DND-41 (cell line): Measurements from ENCODE around the gene PSMG3.

Experiments
- ATAC-seq: fragments of 200-7000 bp; cut with Tn5 transposase; 3 replicates; pipeline ENCODE4 v1.9.1; 2021; ENCODE audit warnings: low read depth; ENCODE audit not compliant: insufficient read depth
- DNase-seq: peaks from one replicate; pipeline ENCODE4 v3.0.0-alpha.2; 2020
- H2AFZ ChIP-seq: 2 replicates; pipeline ENCODE4 v1.6.0; 2012; ENCODE audit warnings: low read depth, low read length
- H3K27ac ChIP-seq: 2 replicates; pipeline ENCODE4 v1.5.1; 2012; ENCODE audit warnings: low read length, inconsistent platforms
- H3K27me3 ChIP-seq: fragments of 200-600 bp; sonication (generic); 2 replicates; pipeline ENCODE4 v1.6.0; 2012; ENCODE audit warnings: low read length, mild to moderate bottlenecking, inconsistent platforms; ENCODE audit not compliant: insufficient read depth, poor library complexity
- H3K36me3 ChIP-seq: 2 replicates; pipeline ENCODE4 v1.5.1; 2012; ENCODE audit warnings: low read length, inconsistent platforms; ENCODE audit not compliant: insufficient read depth
- H3K4me1 ChIP-seq: 2 replicates; pipeline ENCODE4 v1.5.1; 2012; ENCODE audit warnings: mild to moderate bottlenecking, low read length; ENCODE audit not compliant: insufficient read depth
- H3K4me2 ChIP-seq: 2 replicates; pipeline ENCODE4 v1.6.0; 2012; ENCODE audit warnings: mild to moderate bottlenecking, moderate library complexity, low read length, inconsistent platforms; ENCODE audit not compliant: insufficient read depth
- H3K4me3 ChIP-seq, 2 experiments: fragments of 200-600 bp in 1 of 2; shearing (Covaris generic) in 1 of 2; 2 replicates each; pipeline ENCODE4 v1.5.1; 2012 to 2016; ENCODE audit warnings: inconsistent platforms in 2 of 2, low read length in 2 of 2, mild to moderate bottlenecking in 2 of 2, low read depth in 1 of 2, moderate library complexity in 1 of 2
- H3K79me2 ChIP-seq: 2 replicates; pipeline ENCODE4 v1.6.0; 2012; ENCODE audit warnings: low read length, inconsistent platforms; ENCODE audit not compliant: insufficient read depth
- H3K9ac ChIP-seq: 2 replicates; pipeline ENCODE4 v1.6.0; 2012; ENCODE audit warnings: low read depth, mild to moderate bottlenecking, inconsistent platforms, low read length, moderate library complexity
- H3K9me3 ChIP-seq: 2 replicates; pipeline ENCODE4 v1.5.1; 2012; ENCODE audit warnings: low read length, moderate library complexity, mild to moderate bottlenecking, inconsistent platforms; ENCODE audit not compliant: insufficient read depth, severe bottlenecking
- H4K20me1 ChIP-seq: 2 replicates; pipeline ENCODE4 v1.6.0; 2012; ENCODE audit warnings: low read length; ENCODE audit not compliant: insufficient read depth
- EZH2 ChIP-seq: IDR thresholded peaks from 3 replicates; pipeline ENCODE4 v1.6.1; 2012; ENCODE audit warnings: borderline replicate concordance, low read depth, mild to moderate bottlenecking, moderate library complexity, low read length, inconsistent platforms; ENCODE audit not compliant: severe bottlenecking
- TF ChIP-seq, protein P1 (sequence below): IDR thresholded peaks from 2 replicates; pipeline ENCODE4 v1.5.1; 2012; ENCODE audit warnings: borderline replicate concordance, low read length, moderate library complexity, mild to moderate bottlenecking; ENCODE audit not compliant: poor library complexity, severe bottlenecking; ENCODE audit errors: extremely low read depth

PSMG3 gene

DNA sequence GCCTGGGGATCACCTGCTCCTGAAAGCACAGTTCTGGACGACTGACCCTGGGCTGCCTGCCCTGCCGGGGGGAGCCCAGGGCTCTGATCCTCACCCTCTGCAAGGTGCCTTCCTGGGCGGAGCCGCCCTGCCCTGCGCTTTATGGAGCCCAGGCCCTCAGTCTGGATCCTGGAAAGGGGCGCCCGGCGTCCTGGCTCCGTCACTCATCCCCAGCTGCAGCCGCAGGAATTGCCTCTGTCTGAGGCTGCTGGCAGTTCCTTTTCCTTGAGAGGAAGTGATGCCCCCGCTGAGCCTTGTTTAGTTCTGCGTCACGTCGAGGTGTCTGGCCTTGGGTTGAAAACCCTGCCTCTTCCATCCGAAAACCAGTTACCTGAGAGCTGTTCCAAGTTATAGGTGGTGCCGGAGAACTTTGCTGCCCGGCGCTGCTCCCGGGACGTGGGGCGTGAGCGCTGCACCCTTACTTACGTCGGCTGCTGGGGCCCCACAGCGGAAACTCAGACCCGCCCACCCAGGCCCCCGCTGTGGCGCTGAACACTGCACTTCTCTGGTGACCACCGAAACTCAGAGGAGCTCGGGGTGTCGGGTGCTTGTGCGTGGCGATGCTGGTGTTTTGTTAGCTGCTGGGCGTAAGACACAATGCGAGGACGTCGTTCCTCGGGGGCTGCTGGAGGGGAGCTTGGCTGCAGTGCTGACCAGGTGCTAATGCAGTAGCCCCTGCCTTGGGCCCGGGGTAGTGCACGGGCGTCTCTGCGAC, 34.0 kb downstream of the PSMG3 start:
- Histone ChIP-seq H3K27ac (no peak overlapping the region), H3K4me3 (no peak overlapping the region), H3K9ac (no peak overlapping the region)

DNA sequence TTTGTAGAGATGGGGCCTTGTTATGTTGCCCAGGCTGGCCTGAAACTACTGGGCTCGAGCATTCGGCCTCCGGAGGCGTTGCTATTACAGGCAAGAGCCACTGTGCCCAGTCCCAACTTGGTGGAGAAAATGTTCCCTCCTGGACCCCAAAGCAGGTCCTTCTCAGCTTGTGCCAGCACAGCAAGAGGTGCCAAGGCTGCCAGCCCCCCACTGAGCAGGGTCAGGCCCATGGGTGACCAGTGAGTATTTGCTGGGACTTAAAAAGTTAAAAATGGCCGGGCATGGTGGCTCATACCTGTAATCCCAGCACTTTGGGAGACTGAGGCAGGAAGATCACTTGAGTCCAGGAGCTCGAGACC, 34.8 kb downstream of the PSMG3 start:
- no peak for ATAC-seq
- Histone ChIP-seq H3K27me3 (no peaks in the 10 kb centered on the region), H3K9me3 (no peaks in the 10 kb centered on the region), H4K20me1 (peaks cover 84% of the 10 kb centered on the region), H3K4me2 (no peak overlapping the region), H3K36me3 (peaks cover 27% of the 10 kb centered on the region), H3K27ac (no peak overlapping the region), H2AFZ (no peak overlapping the region), H3K79me2 (peaks cover 80% of the 10 kb centered on the region), H3K9ac (no peak overlapping the region), H3K4me1 (peaks cover 27% of the 10 kb centered on the region), H3K4me3 (no peak overlapping the region)
- no peak for DNase-seq
- TF ChIP-seq, protein P1, sequence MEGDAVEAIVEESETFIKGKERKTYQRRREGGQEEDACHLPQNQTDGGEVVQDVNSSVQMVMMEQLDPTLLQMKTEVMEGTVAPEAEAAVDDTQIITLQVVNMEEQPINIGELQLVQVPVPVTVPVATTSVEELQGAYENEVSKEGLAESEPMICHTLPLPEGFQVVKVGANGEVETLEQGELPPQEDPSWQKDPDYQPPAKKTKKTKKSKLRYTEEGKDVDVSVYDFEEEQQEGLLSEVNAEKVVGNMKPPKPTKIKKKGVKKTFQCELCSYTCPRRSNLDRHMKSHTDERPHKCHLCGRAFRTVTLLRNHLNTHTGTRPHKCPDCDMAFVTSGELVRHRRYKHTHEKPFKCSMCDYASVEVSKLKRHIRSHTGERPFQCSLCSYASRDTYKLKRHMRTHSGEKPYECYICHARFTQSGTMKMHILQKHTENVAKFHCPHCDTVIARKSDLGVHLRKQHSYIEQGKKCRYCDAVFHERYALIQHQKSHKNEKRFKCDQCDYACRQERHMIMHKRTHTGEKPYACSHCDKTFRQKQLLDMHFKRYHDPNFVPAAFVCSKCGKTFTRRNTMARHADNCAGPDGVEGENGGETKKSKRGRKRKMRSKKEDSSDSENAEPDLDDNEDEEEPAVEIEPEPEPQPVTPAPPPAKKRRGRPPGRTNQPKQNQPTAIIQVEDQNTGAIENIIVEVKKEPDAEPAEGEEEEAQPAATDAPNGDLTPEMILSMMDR = no peak
- no peak for TF ChIP-seq EZH2

More for the DNA sequence above, 34.0 kb downstream of the PSMG3 start:
- Histone ChIP-seq H3K4me2 (no peak overlapping the region), H3K36me3 (peaks cover 33% of the 10 kb centered on the region), H4K20me1 (peaks cover 87% of the 10 kb centered on the region), H2AFZ (no peak overlapping the region), H3K27me3 (no peaks in the 10 kb centered on the region), H3K79me2 (peaks cover 76% of the 10 kb centered on the region), H3K9me3 (no peaks in the 10 kb centered on the region), H3K4me1 (peaks cover 24% of the 10 kb centered on the region)
- ATAC-seq = no peak
- DNase-seq = no peak
- no peak for TF ChIP-seq EZH2
- TF ChIP-seq, protein P1 = no peak

DNA sequence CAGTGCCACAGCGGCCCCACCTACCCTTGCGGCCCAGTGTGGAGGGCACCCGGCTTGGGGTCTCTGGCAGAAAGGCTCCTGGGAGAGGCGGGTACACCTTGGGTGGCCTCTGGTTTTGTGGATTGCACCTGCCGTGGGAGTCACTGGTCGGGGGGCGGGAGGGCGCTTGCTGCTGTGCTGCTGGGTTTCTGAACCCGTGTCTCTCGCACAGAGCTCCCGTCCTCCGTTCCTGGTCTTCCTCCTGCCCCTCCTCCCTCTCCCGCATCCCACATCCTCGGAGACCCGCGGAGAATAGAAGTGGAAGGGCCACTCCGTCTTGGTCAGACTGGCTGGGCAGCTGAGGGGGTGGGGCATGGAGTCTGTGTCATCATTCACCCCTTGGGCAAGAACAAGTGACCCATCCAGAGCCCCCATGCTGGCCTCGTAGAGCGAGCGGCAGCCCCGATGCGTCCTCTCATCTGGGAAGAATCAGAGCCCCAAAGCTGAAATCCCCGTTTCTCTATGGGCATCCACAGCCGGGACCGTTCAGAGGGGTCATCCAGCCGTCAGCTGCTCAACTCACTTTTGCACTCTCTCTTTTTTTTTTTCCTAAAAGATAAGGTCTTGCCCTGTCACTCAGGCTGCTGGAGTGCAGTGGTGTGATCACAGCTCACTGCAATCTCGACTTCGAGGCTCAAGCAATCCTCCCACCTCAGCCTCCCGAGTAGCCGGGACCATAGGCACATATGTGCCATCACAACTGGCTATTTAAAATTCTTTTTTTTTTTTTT, 35.3 kb downstream of the PSMG3 start:
- Histone ChIP-seq H3K27me3 (no peaks in the 10 kb centered on the region), H3K4me2 (no peak overlapping the region), H3K9ac (no peak overlapping the region), H3K4me1 (peaks cover 30% of the 10 kb centered on the region), H3K79me2 (peaks cover 80% of the 10 kb centered on the region), H2AFZ (no peak overlapping the region), H3K4me3 (no peak overlapping the region), H3K27ac (no peak overlapping the region), H4K20me1 (peaks cover 79% of the 10 kb centered on the region), H3K9me3 (no peaks in the 10 kb centered on the region), H3K36me3 (peaks cover 21% of the 10 kb centered on the region)
- ATAC-seq (no peak), DNase-seq (no peak)
- no peak for TF ChIP-seq EZH2
- TF ChIP-seq, protein P1 = no peak
